Measurements from ENCODE around the gene ZNF598. TPM values are rescaled to one million over a fixed set of nuclear protein-coding genes. Genes with fewer than 3 reads are reported as not detected.

Gene ZNF598
- total RNA-seq, 1 donor from 2014 or later: 52.7 TPM

DNA sequence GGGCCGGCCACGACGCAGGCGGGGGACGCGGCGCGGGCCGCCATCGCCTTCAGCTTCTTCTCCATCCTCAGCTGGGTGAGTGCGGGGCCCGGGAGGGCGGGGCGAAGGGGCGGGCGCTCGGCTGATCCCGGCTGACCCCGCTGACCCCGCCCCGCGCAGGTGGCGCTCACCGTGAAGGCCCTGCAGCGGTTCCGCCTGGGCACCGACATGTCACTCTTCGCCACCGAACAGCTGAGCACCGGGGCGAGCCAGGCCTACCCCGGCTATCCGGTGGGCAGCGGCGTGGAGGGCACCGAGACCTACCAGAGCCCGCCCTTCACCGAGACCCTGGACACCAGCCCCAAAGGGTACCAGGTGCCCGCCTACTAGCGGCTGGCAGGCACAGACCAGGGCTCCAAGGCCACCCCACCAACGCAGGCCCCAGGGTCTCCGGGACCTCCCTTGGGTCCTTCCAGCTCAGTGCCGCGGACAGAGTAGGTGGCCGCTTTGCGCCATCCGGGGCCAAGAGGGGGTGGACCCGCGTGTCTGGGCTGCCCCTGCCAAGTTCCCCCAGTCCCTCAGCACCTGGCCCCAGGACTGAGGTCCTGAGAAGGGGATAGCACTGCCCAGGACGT is 16.8 kb downstream of the ZNF598 start:
- Mint-ChIP-seq H3K9me3 (no peaks in the 10 kb centered on the region), H3K27ac (no peak overlapping the region), H3K4me1 (peaks cover 9% of the 10 kb centered on the region), H3K27me3 (ENCODE audit: low read depth) (peaks cover 38% of the 10 kb centered on the region), H3K36me3 (peaks cover 10% of the 10 kb centered on the region), H3K4me3 (no peak overlapping the region)
- TF ChIP-seq, protein P1, sequence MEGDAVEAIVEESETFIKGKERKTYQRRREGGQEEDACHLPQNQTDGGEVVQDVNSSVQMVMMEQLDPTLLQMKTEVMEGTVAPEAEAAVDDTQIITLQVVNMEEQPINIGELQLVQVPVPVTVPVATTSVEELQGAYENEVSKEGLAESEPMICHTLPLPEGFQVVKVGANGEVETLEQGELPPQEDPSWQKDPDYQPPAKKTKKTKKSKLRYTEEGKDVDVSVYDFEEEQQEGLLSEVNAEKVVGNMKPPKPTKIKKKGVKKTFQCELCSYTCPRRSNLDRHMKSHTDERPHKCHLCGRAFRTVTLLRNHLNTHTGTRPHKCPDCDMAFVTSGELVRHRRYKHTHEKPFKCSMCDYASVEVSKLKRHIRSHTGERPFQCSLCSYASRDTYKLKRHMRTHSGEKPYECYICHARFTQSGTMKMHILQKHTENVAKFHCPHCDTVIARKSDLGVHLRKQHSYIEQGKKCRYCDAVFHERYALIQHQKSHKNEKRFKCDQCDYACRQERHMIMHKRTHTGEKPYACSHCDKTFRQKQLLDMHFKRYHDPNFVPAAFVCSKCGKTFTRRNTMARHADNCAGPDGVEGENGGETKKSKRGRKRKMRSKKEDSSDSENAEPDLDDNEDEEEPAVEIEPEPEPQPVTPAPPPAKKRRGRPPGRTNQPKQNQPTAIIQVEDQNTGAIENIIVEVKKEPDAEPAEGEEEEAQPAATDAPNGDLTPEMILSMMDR (IDR thresholded peaks at IDR 0.05; ENCODE audit: unreplicated experiment): no peak
- DNase-seq (ENCODE audit: low spot score in 2 of 2, unreplicated experiment in 2 of 2): no peak

DNA sequence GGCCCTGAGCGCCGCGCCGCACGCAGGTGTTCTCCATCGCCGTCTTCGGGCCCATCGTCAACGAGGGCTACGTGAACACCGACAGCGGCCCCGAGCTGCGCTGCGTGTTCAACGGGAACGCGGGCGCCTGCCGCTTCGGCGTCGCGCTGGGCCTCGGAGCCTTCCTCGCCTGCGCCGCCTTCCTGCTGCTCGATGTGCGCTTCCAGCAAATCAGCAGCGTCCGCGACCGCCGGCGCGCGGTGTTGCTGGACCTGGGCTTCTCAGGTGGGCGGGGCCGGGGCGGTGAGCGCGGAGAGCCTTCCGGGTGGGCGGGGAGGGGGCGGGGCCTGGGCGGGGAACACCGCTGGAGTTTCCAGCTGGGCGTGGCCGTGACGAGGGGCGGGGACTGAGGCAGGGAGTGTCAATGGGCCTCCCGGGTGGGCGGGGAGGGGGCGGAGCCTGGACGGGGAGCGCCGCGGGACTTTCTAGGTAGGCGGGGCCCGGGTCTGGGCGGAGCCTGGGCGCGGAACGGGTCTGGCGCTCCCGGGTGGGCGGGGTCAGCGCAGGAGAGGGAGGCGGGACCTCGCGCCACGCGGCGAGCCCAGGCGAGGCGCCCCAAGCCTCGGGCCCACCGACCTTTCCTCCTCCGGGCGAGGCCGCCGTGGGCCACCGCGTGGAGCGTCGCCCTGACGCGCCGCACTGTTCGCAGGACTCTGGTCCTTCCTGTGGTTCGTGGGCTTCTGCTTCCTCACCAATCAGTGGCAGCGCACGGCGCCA is 17.5 kb downstream of the ZNF598 start:
- TF ChIP-seq, protein P1 (IDR thresholded peaks at IDR 0.05; ENCODE audit: unreplicated experiment): no peak
- peaks cover 9% of the 10 kb centered on the region for H3K4me1 Mint-ChIP-seq
- peak; percentile 79 to 82 for DNase-seq (ENCODE audit: low spot score in 2 of 2, unreplicated experiment in 2 of 2)

DNA sequence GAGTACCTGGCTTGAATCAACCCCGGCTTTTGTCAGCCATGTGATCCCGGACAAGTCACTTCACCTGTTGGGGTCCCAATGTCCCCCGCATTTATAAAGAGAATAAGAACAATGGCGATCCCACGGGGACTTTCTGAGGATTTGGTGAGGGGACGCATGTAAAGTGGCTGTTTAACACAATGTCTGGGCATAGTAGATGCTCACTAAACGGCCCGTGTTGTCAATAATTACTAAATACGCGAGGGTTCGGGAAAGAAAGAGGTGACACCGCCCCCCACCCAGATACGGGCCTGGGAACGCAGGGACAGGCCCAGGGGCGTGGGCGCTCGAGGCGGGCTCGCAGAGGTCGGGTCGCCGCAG is 18.1 kb downstream of the ZNF598 start:
- no peaks in the 10 kb centered on the region for H3K9me3 Mint-ChIP-seq
- H3K4me1 Mint-ChIP-seq: peaks cover 9% of the 10 kb centered on the region
- H3K4me3 Mint-ChIP-seq: peak overlapping the region; percentile 47
- TF ChIP-seq, protein P1 (IDR thresholded peaks at IDR 0.05; ENCODE audit: unreplicated experiment): no peak
- H3K27ac Mint-ChIP-seq: no peak overlapping the region
- peaks cover 11% of the 10 kb centered on the region for H3K36me3 Mint-ChIP-seq
- no peak for DNase-seq (ENCODE audit: low spot score in 2 of 2, unreplicated experiment in 2 of 2)
- peaks cover 39% of the 10 kb centered on the region for H3K27me3 Mint-ChIP-seq (ENCODE audit: low read depth)

More for the DNA sequence above, 17.5 kb downstream of the ZNF598 start:
- Mint-ChIP-seq H3K9me3 (no peaks in the 10 kb centered on the region), H3K27me3 (ENCODE audit: low read depth) (peaks cover 39% of the 10 kb centered on the region), H3K27ac (no peak overlapping the region), H3K4me3 (no peak overlapping the region), H3K36me3 (peaks cover 7% of the 10 kb centered on the region)

DNA sequence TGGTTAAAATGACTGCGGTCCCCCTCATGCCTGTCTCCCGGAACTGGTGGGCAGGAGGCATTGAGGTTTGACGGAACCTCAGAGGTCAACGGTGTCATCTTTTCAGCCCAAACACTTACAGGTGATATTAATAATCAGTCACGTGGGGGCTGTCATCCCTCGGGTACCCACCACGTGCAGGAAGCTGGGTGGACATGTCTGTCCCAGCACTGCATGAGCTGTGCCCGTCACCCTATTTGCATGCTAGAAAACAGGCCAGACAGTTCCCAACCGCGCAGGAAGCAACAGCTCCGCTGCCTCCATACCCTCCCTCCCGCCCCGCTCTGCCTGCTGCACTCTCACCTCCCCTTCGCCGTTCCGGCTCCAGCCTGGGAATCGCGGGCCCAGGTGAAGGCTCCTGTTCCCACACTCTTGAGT is 18.5 kb downstream of the ZNF598 start:
- peaks cover 40% of the 10 kb centered on the region for H3K27me3 Mint-ChIP-seq (ENCODE audit: low read depth)
- H3K4me3 Mint-ChIP-seq: peak overlapping the region; percentile 47

DNA sequence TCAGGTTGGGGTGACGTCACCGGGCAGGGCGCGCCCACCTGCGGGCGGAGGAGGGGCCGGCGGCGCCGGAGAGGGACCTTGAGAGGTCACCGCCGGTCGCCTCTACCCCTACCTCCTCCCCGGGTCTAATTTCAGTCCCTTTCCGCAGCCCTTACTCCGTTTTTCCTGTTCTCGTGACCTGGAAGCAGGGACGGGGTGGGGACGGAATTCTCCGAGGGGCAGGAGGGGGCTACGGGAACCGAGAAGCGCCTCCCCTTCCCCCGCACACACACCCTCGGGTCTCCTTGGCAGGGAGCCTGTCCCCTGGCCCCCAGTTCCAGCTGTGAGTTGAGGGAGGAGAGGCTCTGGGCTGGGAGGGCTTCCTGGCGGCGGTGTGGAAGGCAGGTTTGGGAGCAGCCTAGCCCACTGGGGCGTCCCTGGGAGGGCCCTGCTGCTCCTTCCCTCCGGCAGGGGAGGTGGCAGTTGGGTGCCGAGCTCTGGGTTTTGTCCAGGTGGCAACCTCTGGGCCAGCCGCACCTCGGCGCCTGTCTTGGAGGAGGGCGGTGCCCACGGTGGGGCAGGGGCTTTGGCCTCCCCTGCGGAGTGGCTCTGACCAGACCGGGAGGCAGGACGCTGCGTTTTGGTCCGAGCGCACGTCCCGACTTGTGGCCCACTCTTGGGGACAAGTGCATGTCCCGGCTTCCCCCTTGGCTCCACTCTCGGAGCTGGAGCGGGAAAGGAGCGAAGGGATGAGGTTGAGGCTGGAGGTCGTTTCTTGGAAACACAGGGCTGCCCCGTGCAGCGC is 19.1 kb downstream of the ZNF598 start:
- H3K4me1 Mint-ChIP-seq: peaks cover 9% of the 10 kb centered on the region
- no peak for DNase-seq (ENCODE audit: low spot score in 2 of 2, unreplicated experiment in 2 of 2)
- H3K36me3 Mint-ChIP-seq: peaks cover 13% of the 10 kb centered on the region
- no peaks in the 10 kb centered on the region for H3K9me3 Mint-ChIP-seq
- peak overlapping the region; percentile 47 for H3K4me3 Mint-ChIP-seq
- H3K27ac Mint-ChIP-seq: no peak overlapping the region
- TF ChIP-seq, protein P1 (IDR thresholded peaks at IDR 0.05; ENCODE audit: unreplicated experiment): no peak
- H3K27me3 Mint-ChIP-seq (ENCODE audit: low read depth): peaks cover 40% of the 10 kb centered on the region

More for the DNA sequence above, 18.5 kb downstream of the ZNF598 start:
- Mint-ChIP-seq H3K9me3 (no peaks in the 10 kb centered on the region), H3K4me1 (peaks cover 9% of the 10 kb centered on the region), H3K27ac (no peak overlapping the region), H3K36me3 (peaks cover 15% of the 10 kb centered on the region)
- no peak for DNase-seq (ENCODE audit: low spot score in 2 of 2, unreplicated experiment in 2 of 2)
- TF ChIP-seq, protein P1 (IDR thresholded peaks at IDR 0.05; ENCODE audit: unreplicated experiment): no peak

Measured in mesothelial cell of epicardium (in vitro differentiated cells).